CD4-positive, CD25-positive, alpha-beta regulatory T cell (primary cell): ENCODE results near the gene FBP2. TPM values are rescaled to one million over a fixed set of nuclear protein-coding genes. Genes with fewer than 3 reads are reported as not detected.

Experiments used
- ATAC-seq, 2 donors: fragments of 150-1000 bp; cut with Tn5 transposase; one replicate each; pipeline ENCODE4 v1.10.0; 2021; ENCODE audit warnings: low read depth in 2 of 2, moderate number of reproducible peaks in 2 of 2, moderate library complexity in 1 of 2
- DNase-seq, 3 donors: peaks; one replicate each; pipeline versions ENCODE4 v3.0.0 to v3.0.0-alpha.2; 2012 to 2022; ENCODE audit warnings: mixed read lengths in 1 of 3
- H3K27ac ChIP-seq: one replicate; pipeline ENCODE4 v1.7.0; 2013; ENCODE audit warnings: mild to moderate bottlenecking, low read length; ENCODE audit not compliant: insufficient read depth, poor library complexity, severe bottlenecking
- H3K27me3 ChIP-seq: one replicate; pipeline ENCODE4 v1.7.0; 2013; ENCODE audit warnings: low read length; ENCODE audit not compliant: control insufficient read depth, insufficient read depth
- H3K36me3 ChIP-seq: one replicate; pipeline ENCODE4 v1.7.0; 2013; ENCODE audit warnings: mild to moderate bottlenecking, low read length, moderate library complexity; ENCODE audit not compliant: control insufficient read depth, insufficient read depth
- H3K4me1 ChIP-seq: 2 replicates; pipeline ENCODE4 v1.7.0; 2013; ENCODE audit warnings: mild to moderate bottlenecking, low read length; ENCODE audit not compliant: insufficient read depth, control insufficient read depth, poor library complexity, severe bottlenecking
- H3K4me3 ChIP-seq: one replicate; pipeline ENCODE4 v1.7.0; 2013; ENCODE audit warnings: low read depth, mild to moderate bottlenecking, low read length, moderate library complexity
- H3K9me3 ChIP-seq, 2 experiments: 1 replicate in 1 of 2; 2 replicates in 1 of 2; pipeline ENCODE4 v1.7.0; 2013; ENCODE audit warnings: low read length in 2 of 2, mild to moderate bottlenecking in 1 of 2, moderate library complexity in 1 of 2; ENCODE audit not compliant: control insufficient read depth in 2 of 2
- H3K27ac Mint-ChIP-seq, 3 donors: one replicate each; pipeline ENCODE4 v1.8.0; 2020 to 2022; ENCODE audit warnings: mild to moderate bottlenecking in 3 of 3, mixed read lengths in 3 of 3, moderate library complexity in 2 of 3
- H3K27me3 Mint-ChIP-seq: one replicate; pipeline ENCODE4 v1.8.0; 2022; ENCODE audit warnings: mild to moderate bottlenecking, mixed read lengths
- H3K36me3 Mint-ChIP-seq: one replicate; pipeline ENCODE4 v1.8.0; 2020; ENCODE audit warnings: mixed read lengths
- H3K4me1 Mint-ChIP-seq, 4 donors: one replicate each; pipeline ENCODE4 v1.8.0; 2020 to 2022; ENCODE audit warnings: mixed read lengths in 4 of 4, mild to moderate bottlenecking in 1 of 4
- H3K4me3 Mint-ChIP-seq, 4 donors: one replicate each; pipeline ENCODE4 v1.8.0; 2020 to 2022; ENCODE audit warnings: mild to moderate bottlenecking in 4 of 4, mixed read lengths in 4 of 4, moderate library complexity in 3 of 4
- H3K9me3 Mint-ChIP-seq, 7 donors: one replicate each; pipeline ENCODE4 v1.8.0; 2020 to 2022; ENCODE audit warnings: mixed read lengths in 7 of 7, mild to moderate bottlenecking in 3 of 7, moderate library complexity in 2 of 7
- polyA plus RNA-seq, 4 donors: library from polyadenylated mRNA; unstranded; fragments of 300-500 nt; fragmentation: Illumina TruSeq; gene quantifications; one replicate each; pipeline ENCODE4 v1.2.3, GENCODE V29; 2021
- total RNA-seq: library from RNA; stranded (reverse); gene quantifications from one replicate; pipeline ENCODE4 v1.2.3, GENCODE V29; 2022

FBP2 gene
- total RNA-seq (not detected), polyA plus RNA-seq (not detected)

DNA sequence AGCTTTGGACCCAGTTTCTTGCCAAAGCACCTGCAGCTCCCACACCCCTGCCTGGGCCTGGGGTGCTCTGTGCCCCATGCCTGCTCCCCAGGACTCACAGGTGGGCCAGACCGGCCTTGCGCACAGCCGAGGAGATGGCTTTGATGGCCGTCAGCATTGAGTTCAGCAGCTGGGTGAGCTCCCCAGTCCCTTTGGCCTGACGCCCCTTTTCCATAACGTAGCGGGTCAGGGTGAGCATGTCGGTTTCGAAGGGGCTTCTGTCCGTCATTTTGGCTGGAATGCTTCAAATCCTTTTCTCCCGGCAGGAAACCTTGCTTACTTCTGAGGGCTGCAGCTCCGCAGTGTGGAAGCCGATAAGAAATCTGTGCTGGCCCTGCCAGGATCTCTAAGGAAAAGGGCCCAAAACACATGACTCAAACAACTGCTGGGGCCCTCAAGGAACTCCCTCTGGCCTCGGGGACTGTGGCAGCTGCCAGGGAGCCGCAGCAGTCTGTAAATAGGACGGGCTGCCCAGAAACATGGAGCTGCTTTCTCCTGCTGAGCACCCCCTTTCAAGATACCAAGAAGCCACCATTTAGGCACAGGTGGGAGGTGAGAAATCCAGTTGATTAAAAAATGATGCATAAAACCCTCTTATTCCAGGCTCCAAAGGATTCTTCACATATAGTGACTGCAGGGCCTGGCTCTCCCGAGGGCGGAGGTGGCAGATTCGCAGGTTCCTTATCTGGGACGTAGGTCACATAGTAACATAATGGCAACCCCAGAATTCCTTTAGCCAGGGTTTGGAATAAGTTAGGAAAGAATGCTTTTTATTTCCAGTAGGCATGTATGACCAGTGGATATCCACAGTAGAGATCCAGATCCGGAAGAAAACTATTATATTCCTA lies at the start of gene FBP2:
FBP2 (minus strand) TSS at position 366 of the 887 bp plus-strand sequence; CDS start at position 268, 98 bp downstream.
- H3K4me1 Mint-ChIP-seq: no peaks in the 10 kb centered on the region
- no peaks in the 10 kb centered on the region for H3K36me3 Mint-ChIP-seq
- Histone ChIP-seq H3K4me1 (no peaks in the 10 kb centered on the region), H3K27me3 (no peaks in the 10 kb centered on the region), H3K36me3 (no peaks in the 10 kb centered on the region), H3K27ac (no peak within 1 kb of the TSS), H3K9me3 (no peaks in the 10 kb centered on the region), H3K4me3 (no peak within 1 kb of the TSS)
- no peak for ATAC-seq
- H3K4me3 Mint-ChIP-seq: peak within 1 kb of the TSS in 1 of 4 donors; percentile 10
- H3K9me3 Mint-ChIP-seq: peaks cover 0 to 2% (median 0%) of the 10 kb centered on the region in 7 donors
- DNase-seq: no peak
- H3K27ac Mint-ChIP-seq: no peak within 1 kb of the TSS
- H3K27me3 Mint-ChIP-seq: peaks cover 14% of the 10 kb centered on the region

DNA sequence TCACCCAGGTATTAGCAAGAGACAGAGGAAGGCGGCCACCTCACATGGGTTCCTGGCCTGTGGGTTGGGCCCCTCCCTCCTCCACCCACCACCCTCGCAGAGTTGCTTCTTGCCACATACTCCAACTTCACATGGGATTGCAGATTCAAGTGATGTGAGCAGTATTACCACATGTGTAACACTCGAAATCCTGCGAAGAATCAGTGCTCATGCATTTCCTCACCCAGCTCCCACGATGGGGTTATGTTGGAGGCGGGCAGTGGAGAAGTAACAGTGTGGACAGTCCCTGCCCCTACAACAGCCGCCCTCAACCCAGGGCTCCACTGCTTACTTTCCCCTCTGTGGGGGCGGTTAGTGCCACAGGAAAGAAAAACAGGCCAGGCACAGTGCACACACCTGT lies 49.6 kb upstream of the FBP2 start:
- ATAC-seq (no peak), DNase-seq (no peak)
- no peak overlapping the region for H3K4me3 ChIP-seq
- peaks cover 12% of the 10 kb centered on the region for H3K4me1 ChIP-seq
- no peaks in the 10 kb centered on the region for H3K36me3 ChIP-seq
- no peaks in the 10 kb centered on the region for H3K9me3 ChIP-seq
- H3K27ac ChIP-seq: no peak overlapping the region
- Mint-ChIP-seq H3K4me3 (no peak overlapping the region), H3K36me3 (peaks cover under 1% of the 10 kb centered on the region), H3K27me3 (peaks cover 26% of the 10 kb centered on the region), H3K9me3 (peaks cover 0 to 1% (median 0%) of the 10 kb centered on the region in 7 donors), H3K4me1 (peaks cover 0 to 13% (median 8%) of the 10 kb centered on the region in 4 donors), H3K27ac (no peak overlapping the region)
- H3K27me3 ChIP-seq: no peaks in the 10 kb centered on the region

DNA sequence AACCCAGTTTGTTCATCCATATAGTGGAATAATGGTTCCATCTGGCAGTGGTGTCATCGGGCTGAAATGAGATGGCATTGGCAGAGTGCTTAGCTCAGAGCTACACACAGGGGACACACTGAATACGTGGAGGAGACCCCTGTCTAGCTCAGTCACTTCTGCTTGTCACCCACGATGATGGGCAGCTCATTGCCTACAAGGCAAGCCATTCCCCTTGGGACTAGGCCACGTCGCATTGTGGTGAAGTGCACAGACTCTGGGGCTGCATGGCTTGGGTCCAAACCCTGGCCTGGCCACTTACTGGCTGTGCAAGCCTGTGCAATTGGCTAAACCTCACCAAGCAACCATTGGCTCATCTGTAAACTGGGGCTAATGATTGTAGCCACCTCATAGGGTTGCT lies 48.9 kb upstream of the FBP2 start:
- H3K4me1 ChIP-seq: peaks cover 12% of the 10 kb centered on the region
- no peak overlapping the region for H3K4me3 Mint-ChIP-seq
- DNase-seq (no peak), ATAC-seq (no peak)
- H3K4me3 ChIP-seq: no peak overlapping the region
- H3K9me3 ChIP-seq: no peaks in the 10 kb centered on the region
- peaks cover 0 to 1% (median 0%) of the 10 kb centered on the region in 7 donors for H3K9me3 Mint-ChIP-seq
- peaks cover 0 to 15% (median 8%) of the 10 kb centered on the region in 4 donors for H3K4me1 Mint-ChIP-seq
- no peaks in the 10 kb centered on the region for H3K36me3 Mint-ChIP-seq
- no peak overlapping the region for H3K27ac ChIP-seq
- no peaks in the 10 kb centered on the region for H3K36me3 ChIP-seq
- H3K27me3 ChIP-seq: no peaks in the 10 kb centered on the region
- no peak overlapping the region for H3K27ac Mint-ChIP-seq
- H3K27me3 Mint-ChIP-seq: peaks cover 33% of the 10 kb centered on the region

DNA sequence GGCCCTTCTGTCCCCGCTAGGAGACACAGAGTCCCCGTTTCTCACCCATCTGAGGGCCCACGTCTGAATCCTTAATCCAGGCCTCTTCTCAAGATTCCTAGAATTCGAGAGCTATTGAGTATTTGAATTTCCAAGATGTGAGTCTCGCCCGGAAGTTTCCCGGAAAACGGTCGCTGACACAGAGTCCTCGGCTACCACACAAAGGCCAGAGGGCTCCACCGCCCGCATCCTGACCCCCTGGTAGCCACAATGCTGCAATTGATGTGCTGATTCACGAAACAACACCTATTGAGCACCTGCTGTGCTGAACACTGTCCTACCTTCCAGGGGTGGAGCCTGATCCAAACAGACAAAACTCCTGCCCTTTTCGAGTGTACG lies 46.4 kb upstream of the FBP2 start:
- ATAC-seq: no peak
- H3K27ac Mint-ChIP-seq: peak overlapping the region; percentile 87 to 95 (median 92)
- DNase-seq: no peak
- Histone ChIP-seq H3K27me3 (no peaks in the 10 kb centered on the region), H3K27ac (no peak overlapping the region), H3K4me1 (peaks cover 12% of the 10 kb centered on the region), H3K4me3 (no peak overlapping the region), H3K9me3 (no peaks in the 10 kb centered on the region), H3K36me3 (no peaks in the 10 kb centered on the region)
- peak overlapping the region; percentile 82 to 98 (median 94) for H3K4me3 Mint-ChIP-seq
- no peaks in the 10 kb centered on the region for H3K36me3 Mint-ChIP-seq
- H3K27me3 Mint-ChIP-seq: peaks cover 44% of the 10 kb centered on the region
- H3K4me1 Mint-ChIP-seq: peaks cover 0 to 15% (median 7%) of the 10 kb centered on the region in 4 donors
- H3K9me3 Mint-ChIP-seq: peaks cover 0 to 1% (median 0%) of the 10 kb centered on the region in 7 donors

DNA sequence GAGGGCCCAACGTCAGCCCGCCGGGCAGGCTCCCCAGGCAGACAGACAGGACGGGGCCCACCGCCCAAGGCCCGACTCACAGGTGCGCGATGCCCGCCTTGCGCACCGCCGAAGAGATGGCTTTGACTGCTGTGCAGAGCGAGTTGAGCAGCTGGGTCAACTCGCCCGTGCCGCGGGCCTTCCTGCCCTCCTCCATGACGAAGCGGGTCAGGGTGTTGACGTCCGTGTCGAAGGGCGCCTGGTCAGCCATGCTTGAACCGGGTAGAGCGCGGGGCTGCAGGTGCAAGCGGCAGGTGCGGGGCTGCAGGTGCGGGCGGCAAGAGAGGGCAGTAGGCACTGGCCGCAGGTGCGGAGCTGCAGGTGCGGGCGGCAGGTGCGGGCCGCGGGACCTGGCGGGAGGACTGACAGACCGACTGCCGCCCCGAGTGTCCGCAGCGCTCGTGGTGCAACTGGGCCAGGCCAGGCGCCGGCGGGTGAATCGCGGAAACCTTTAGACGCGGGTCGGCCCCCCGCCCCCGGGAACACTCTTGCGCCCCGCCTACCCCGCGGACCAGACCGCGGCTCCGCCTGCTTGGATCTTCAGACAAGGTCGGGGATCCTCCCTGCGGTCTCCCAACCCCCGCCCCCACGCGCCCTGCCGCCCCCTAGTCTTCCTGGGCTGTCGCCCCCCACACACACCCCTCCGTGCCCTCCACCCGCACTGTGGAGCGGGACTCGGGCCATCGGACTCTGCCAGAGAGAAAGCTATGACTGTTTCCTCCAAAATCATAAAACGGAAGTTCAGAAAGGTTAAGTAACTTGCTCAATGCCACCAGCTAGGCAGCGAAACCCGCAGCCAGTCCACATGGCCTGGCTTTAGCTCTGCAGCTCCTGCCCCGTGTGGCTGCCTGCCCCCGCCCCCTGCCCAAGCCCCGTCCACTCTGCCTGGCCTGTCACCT lies 45.7 kb upstream of the FBP2 start, which contains the start of gene FBP1:
FBP1 (minus strand) TSS at position 458 of the 938 bp plus-strand sequence; CDS start at position 250, 208 bp downstream.
- Histone ChIP-seq H3K27ac (peak within 1 kb of the TSS; percentile 14), H3K4me1 (peaks cover 12% of the 10 kb centered on the region), H3K36me3 (no peaks in the 10 kb centered on the region), H3K4me3 (peak within 1 kb of the TSS; percentile 59), H3K27me3 (no peaks in the 10 kb centered on the region), H3K9me3 (no peaks in the 10 kb centered on the region)
- peak within 1 kb of the TSS; percentile 82 to 98 (median 94) for H3K4me3 Mint-ChIP-seq
- peak; percentile 12 to 52 (median 27) for DNase-seq
- ATAC-seq: peak; percentile 36 to 59
- H3K4me1 Mint-ChIP-seq: peaks cover 0 to 15% (median 7%) of the 10 kb centered on the region in 4 donors
- H3K36me3 Mint-ChIP-seq: no peaks in the 10 kb centered on the region
- peak within 1 kb of the TSS; percentile 87 to 95 (median 92) for H3K27ac Mint-ChIP-seq
- H3K9me3 Mint-ChIP-seq: peaks cover 0 to 1% (median 0%) of the 10 kb centered on the region in 7 donors
- peaks cover 49% of the 10 kb centered on the region for H3K27me3 Mint-ChIP-seq

DNA sequence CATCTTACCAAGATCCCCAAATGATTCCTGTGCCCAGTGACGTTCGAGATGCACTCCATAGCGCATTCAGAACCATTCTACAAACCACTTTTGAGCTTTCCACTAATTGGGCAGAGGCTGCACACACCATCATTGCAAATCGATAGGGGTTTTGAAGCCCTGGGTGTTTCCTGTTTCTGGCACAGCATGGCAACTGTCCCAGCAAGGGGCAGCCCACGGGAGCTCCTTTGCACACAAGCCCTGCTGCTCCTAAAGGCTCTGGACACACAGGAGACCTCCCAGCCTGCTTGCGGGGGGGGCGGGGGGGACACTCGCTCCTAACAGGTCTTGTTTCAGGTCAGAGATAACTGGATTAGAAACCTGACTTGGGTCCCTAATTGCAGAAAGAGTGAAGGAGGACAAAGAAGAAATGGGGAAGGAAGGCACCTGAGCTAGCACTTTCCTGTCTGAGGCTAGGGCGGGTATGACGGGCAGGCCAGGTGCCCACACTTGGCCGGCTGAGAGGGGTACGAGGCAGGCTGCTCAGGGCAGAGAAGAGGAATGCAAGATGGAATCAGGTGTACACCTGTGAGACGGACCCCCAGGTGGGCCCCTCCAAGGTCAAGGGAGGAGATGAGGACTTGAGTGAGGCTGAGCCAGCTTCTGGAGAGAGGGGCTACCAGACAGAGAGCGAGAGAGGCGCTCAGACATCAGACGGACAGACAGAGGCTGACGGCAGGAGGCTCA lies 44.9 kb upstream of the FBP2 start:
- peaks cover 0 to 15% (median 7%) of the 10 kb centered on the region in 4 donors for H3K4me1 Mint-ChIP-seq

DNA sequence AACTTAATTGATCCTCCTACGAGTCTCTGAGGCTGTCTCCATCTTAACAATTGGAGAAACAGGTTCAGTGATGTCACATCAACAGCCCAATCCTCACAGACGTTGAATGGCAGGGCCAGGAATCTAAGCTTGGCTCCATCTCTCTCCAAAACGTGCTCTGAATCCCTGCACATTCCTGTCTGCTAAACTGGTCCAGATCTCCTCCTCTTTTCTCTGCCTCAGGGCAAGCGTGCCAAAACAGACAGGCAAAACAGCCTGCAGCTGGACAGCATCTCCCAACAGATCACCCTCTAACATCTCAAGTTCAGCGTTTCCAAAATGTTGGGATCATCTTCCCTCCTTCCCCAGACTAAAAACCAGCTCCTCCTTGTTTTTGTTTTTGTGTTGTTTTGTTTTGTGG lies 39.1 kb upstream of the FBP2 start:
- Mint-ChIP-seq H3K9me3 (peaks cover 0 to 1% (median 0%) of the 10 kb centered on the region in 7 donors), H3K27me3 (peaks cover 26% of the 10 kb centered on the region), H3K4me1 (no peaks in the 10 kb centered on the region), H3K36me3 (no peaks in the 10 kb centered on the region), H3K4me3 (no peak overlapping the region), H3K27ac (no peak overlapping the region)
- ATAC-seq: no peak
- Histone ChIP-seq H3K27ac (no peak overlapping the region), H3K4me1 (no peaks in the 10 kb centered on the region), H3K36me3 (no peaks in the 10 kb centered on the region), H3K27me3 (no peaks in the 10 kb centered on the region), H3K9me3 (no peaks in the 10 kb centered on the region), H3K4me3 (no peak overlapping the region)
- no peak for DNase-seq

More for the DNA sequence above, 44.9 kb upstream of the FBP2 start:
- H3K9me3 Mint-ChIP-seq: peaks cover 0 to 1% (median 0%) of the 10 kb centered on the region in 7 donors
- H3K27me3 ChIP-seq: no peaks in the 10 kb centered on the region
- peaks cover 51% of the 10 kb centered on the region for H3K27me3 Mint-ChIP-seq
- H3K4me1 ChIP-seq: peaks cover 12% of the 10 kb centered on the region
- H3K9me3 ChIP-seq: no peaks in the 10 kb centered on the region
- no peaks in the 10 kb centered on the region for H3K36me3 ChIP-seq
- DNase-seq: no peak
- peak overlapping the region; percentile 82 to 98 (median 94) for H3K4me3 Mint-ChIP-seq
- no peak overlapping the region for H3K4me3 ChIP-seq
- H3K36me3 Mint-ChIP-seq: no peaks in the 10 kb centered on the region
- no peak for ATAC-seq
- H3K27ac Mint-ChIP-seq: peak overlapping the region in 2 of 3 donors; percentile 87 to 89
- no peak overlapping the region for H3K27ac ChIP-seq
